Measurements from ENCODE around the gene GPC6.
"Not testable (repeated sequence)": the region's sequence is repeated elsewhere in the genome, so short reads cannot be mapped to it uniquely, and the experiment has no call there.

DNA sequence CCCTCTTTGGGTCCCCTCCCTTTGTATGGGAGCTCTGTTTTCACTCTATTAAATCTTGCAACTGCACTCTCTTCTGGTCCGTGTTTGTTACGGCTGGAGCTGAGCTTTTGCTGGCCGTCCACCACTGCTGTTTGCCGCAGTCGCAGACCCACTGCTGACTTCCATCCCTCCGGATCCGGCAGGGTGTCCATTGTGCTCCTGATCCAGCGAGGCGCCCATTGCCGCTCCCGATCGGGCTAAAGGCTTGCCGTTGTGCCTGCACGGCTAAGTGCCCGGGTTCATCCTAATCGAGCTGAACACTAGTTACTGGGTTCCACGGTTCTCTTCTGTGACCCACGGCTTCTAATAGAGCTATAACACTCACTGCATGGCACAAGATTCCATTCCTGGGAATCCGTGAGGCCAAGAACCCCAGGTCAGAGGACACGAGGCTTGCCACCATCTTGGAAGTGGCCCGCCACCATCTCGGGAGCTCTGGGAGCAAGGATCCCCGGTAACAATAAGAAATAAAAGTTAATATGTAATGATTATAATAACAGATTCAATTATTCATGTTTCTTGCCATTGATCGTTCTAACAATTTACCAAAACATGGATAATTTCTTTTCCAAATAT, 19.7 kb upstream of the GPC6 start:
- TF ChIP-seq, protein P1, sequence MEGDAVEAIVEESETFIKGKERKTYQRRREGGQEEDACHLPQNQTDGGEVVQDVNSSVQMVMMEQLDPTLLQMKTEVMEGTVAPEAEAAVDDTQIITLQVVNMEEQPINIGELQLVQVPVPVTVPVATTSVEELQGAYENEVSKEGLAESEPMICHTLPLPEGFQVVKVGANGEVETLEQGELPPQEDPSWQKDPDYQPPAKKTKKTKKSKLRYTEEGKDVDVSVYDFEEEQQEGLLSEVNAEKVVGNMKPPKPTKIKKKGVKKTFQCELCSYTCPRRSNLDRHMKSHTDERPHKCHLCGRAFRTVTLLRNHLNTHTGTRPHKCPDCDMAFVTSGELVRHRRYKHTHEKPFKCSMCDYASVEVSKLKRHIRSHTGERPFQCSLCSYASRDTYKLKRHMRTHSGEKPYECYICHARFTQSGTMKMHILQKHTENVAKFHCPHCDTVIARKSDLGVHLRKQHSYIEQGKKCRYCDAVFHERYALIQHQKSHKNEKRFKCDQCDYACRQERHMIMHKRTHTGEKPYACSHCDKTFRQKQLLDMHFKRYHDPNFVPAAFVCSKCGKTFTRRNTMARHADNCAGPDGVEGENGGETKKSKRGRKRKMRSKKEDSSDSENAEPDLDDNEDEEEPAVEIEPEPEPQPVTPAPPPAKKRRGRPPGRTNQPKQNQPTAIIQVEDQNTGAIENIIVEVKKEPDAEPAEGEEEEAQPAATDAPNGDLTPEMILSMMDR (IDR thresholded peaks at IDR 0.05), result not testable (repeated sequence)
- not testable (repeated sequence) for TF ChIP-seq POLR2A (IDR thresholded peaks at IDR 0.05)

Data from uterus (tissue), 2 donors.